Activated CD4-positive, alpha-beta T cell treated with anti-CD3 and anti-CD28 coated beads for 36 hours (primary cell): ENCODE results near the gene SPATA33. TPM values are rescaled to one million over a fixed set of nuclear protein-coding genes. Genes with fewer than 3 reads are reported as not detected.
A peak's percentile ranks its signal among the peaks of the same experiment; 100 is the strongest.

ENCODE experiments used
- ATAC-seq: fragments of 200-7000 bp; cut with Tn5 transposase; one replicate; pipeline ENCODE4 v1.10.0; 2021; ENCODE audit warnings: mild to moderate bottlenecking, moderate library complexity
- CTCF ChIA-PET: fragments of 350-600 bp; sonication (Branson Sonifier 250); formaldehyde crosslinking; loops from one replicate; lab custom pipeline; 2021; ENCODE audit warnings: antibody characterized with exemption; lab: Charles Lee
- POLR2A ChIA-PET: fragments of 350-600 bp; sonication (Branson Sonifier 250); formaldehyde crosslinking; loops from one replicate; lab custom pipeline; 2021; ENCODE audit warnings: antibody characterized with exemption, inconsistent platforms; lab: Charles Lee
- DNase-seq: peaks from one replicate; pipeline ENCODE4 v3.0.0-alpha.2; 2020
- H3K27ac Mint-ChIP-seq: one replicate; pipeline ENCODE4 v1.8.0; 2021; ENCODE audit warnings: mixed read lengths
- H3K27me3 Mint-ChIP-seq: one replicate; pipeline ENCODE4 v1.8.0; 2021; ENCODE audit warnings: mixed read lengths
- H3K36me3 Mint-ChIP-seq: one replicate; pipeline ENCODE4 v1.8.0; 2021; ENCODE audit warnings: low read depth, mixed read lengths
- H3K4me1 Mint-ChIP-seq: one replicate; pipeline ENCODE4 v1.8.0; 2021; ENCODE audit warnings: mixed read lengths
- H3K4me3 Mint-ChIP-seq: one replicate; pipeline ENCODE4 v1.8.0; 2021; ENCODE audit warnings: mild to moderate bottlenecking, moderate library complexity, mixed read lengths
- H3K9me3 Mint-ChIP-seq: one replicate; pipeline ENCODE4 v1.8.0; 2021; ENCODE audit warnings: low read depth, mixed read lengths
- intact Hi-C, 2 experiments: fragments of 100-400 bp; cut with DNase I in 1 of 2; cut with micrococcal nuclease in 1 of 2; formaldehyde crosslinking; loops; one replicate each; pipeline versions ENCODE4 v1.14.2 to v1.15.1; 2022 to 2024; cut with DNase I, micrococcal nuclease
- total RNA-seq, 2 experiments: library from RNA; stranded (reverse); gene quantifications; one replicate each; pipeline ENCODE4 v1.2.3, GENCODE V29; 2021

SPATA33 gene
- total RNA-seq, 2 experiments from 2014 or later = 6.8 to 11.6 TPM

- DNase-seq (peak; percentile 92), ATAC-seq (peak; percentile 89)
- ChIA-PET POLR2A (no interaction called here), CTCF (interaction anchor here (1.8 kb wide), 1 partner anchor 11 kb away, joined by 7 read pairs; the partner anchor contains the start of gene SPATA2L)
- intact Hi-C loops = loop anchor here in 1 of 2 experiments (1.0 kb wide), 3 partner anchors 9 to 162 kb away; partner anchors contain the start of genes TCF25 and ZNF276
- H3K4me3 Mint-ChIP-seq = peak overlapping the region; percentile 76
- peaks cover 10% of the 10 kb centered on the region for H3K36me3 Mint-ChIP-seq
- H3K4me1 Mint-ChIP-seq = peaks cover 8% of the 10 kb centered on the region
- no peak overlapping the region for H3K27ac Mint-ChIP-seq
- H3K27me3 Mint-ChIP-seq = no peaks in the 10 kb centered on the region
- no peaks in the 10 kb centered on the region for H3K9me3 Mint-ChIP-seq
Observed at GRCh38 chr16:89711601-89712273, 54.1 kb downstream of the SPATA33 start.

- Mint-ChIP-seq H3K36me3 (peaks cover 12% of the 10 kb centered on the region), H3K27me3 (no peaks in the 10 kb centered on the region), H3K27ac (peak overlapping the region; percentile 58), H3K4me1 (peaks cover 8% of the 10 kb centered on the region), H3K4me3 (peak overlapping the region; percentile 76), H3K9me3 (no peaks in the 10 kb centered on the region)
- ATAC-seq (no peak), DNase-seq (no peak)
- ChIA-PET POLR2A (interaction anchor here (0.7 to 1.7 kb wide), 2 partner anchors 9 to 16 kb away, joined by 4 to 6 read pairs; no protein-coding TSS in a partner anchor), CTCF (no interaction called here)
- intact Hi-C loops = no loop called here
Observed at GRCh38 chr16:89712274-89712781, 54.7 kb downstream of the SPATA33 start.

GRCh38 chr16:89716493-89716892 is 58.9 kb downstream of the SPATA33 start:
- Mint-ChIP-seq H3K4me1 (peaks cover 25% of the 10 kb centered on the region), H3K36me3 (peaks cover 19% of the 10 kb centered on the region), H3K4me3 (no peak overlapping the region), H3K9me3 (no peaks in the 10 kb centered on the region), H3K27me3 (no peaks in the 10 kb centered on the region), H3K27ac (no peak overlapping the region)
- no peak for ATAC-seq
- ChIA-PET POLR2A (no interaction called here), CTCF (interaction anchor here (0.7 to 1.0 kb wide), 3 partner anchors 11 to 17 kb away, joined by 3 to 4 read pairs (median 3); partner anchors contain the start of gene SPATA2L)
- intact Hi-C loops = no loop called here
- DNase-seq = no peak

GRCh38 chr16:89716916-89717687 is 59.5 kb downstream of the SPATA33 start:
- intact Hi-C loops = no loop called here
- ATAC-seq (no peak), DNase-seq (no peak)
- POLR2A ChIA-PET = no interaction called here
- Mint-ChIP-seq H3K9me3 (no peaks in the 10 kb centered on the region), H3K4me3 (no peak overlapping the region), H3K27ac (no peak overlapping the region), H3K4me1 (peaks cover 25% of the 10 kb centered on the region), H3K36me3 (peaks cover 19% of the 10 kb centered on the region), H3K27me3 (no peaks in the 10 kb centered on the region)
- CTCF ChIA-PET = interaction anchor here (1.0 kb wide), 2 partner anchors 16 to 17 kb away, joined by 3 to 4 read pairs; partner anchors contain the start of gene SPATA2L

GRCh38 chr16:89717688-89718505 is 60.3 kb downstream of the SPATA33 start:
- intact Hi-C loops = no loop called here
- POLR2A ChIA-PET = no interaction called here
- H3K27ac Mint-ChIP-seq = no peak overlapping the region
- no peaks in the 10 kb centered on the region for H3K9me3 Mint-ChIP-seq
- DNase-seq (no peak), ATAC-seq (no peak)
- no peak overlapping the region for H3K4me3 Mint-ChIP-seq
- CTCF ChIA-PET = interaction anchor here (1.0 to 2.6 kb wide), 2 partner anchors 12 to 16 kb away, joined by 3 to 11 read pairs; partner anchors contain the start of gene SPATA2L
- peaks cover 25% of the 10 kb centered on the region for H3K36me3 Mint-ChIP-seq
- no peaks in the 10 kb centered on the region for H3K27me3 Mint-ChIP-seq
- H3K4me1 Mint-ChIP-seq = peaks cover 28% of the 10 kb centered on the region

Other genes starting within 250 kb of the SPATA33 start
- 100 to 1,000 TPM; 144 to 145 TPM for gene ANKRD11, start 167.3 kb upstream of the SPATA33 start, total RNA-seq
- 10 to 100 TPM; 68.6 to 76.7 TPM for gene SPG7, start 149.4 kb upstream of the SPATA33 start, total RNA-seq
- gene RPL13, start 97.2 kb upstream of the SPATA33 start, total RNA-seq = 1,000 to 10,000 TPM; 2,518 to 3,038 TPM
- 10 to 100 TPM; 17.3 to 18.7 TPM for gene CPNE7, start 82.1 kb upstream of the SPATA33 start, total RNA-seq
- not detected for gene DPEP1, start 44.2 kb upstream of the SPATA33 start, total RNA-seq
- 10 to 100 TPM; 37.9 to 67.3 TPM for gene CHMP1A, start 128 bp upstream of the SPATA33 start, total RNA-seq
- 10 to 100 TPM; 78.1 to 89.8 TPM for gene CDK10, start 28.9 kb downstream of the SPATA33 start, total RNA-seq
- 1 to 10 TPM; 4.9 to 6.5 TPM for gene SPATA2L, start 43.9 kb downstream of the SPATA33 start, total RNA-seq
- gene VPS9D1, start 63.1 kb downstream of the SPATA33 start, total RNA-seq = 1 to 10 TPM; 2.0 to 2.6 TPM
- 10 to 100 TPM; 21.3 to 24.8 TPM for gene ZNF276, start 63.7 kb downstream of the SPATA33 start, total RNA-seq
- gene FANCA, start 158.8 kb downstream of the SPATA33 start, total RNA-seq = 10 to 100 TPM; 91.5 to 94.4 TPM
- gene SPIRE2, start 170.6 kb downstream of the SPATA33 start, total RNA-seq = 1 to 10 TPM; 1.1 to 1.5 TPM
- 100 to 1,000 TPM; 122 to 133 TPM for gene TCF25, start 215.8 kb downstream of the SPATA33 start, total RNA-seq